GM18520 (cell line): ENCODE measurements around the gene MICAL2.

Source experiments
- ATAC-seq: cut with Tn5 transposase; IDR thresholded peaks from one replicate; pipeline ENCODE4 v1.9.1; 2021; ENCODE audit not compliant: unreplicated experiment

The MICAL2 gene

DNA sequence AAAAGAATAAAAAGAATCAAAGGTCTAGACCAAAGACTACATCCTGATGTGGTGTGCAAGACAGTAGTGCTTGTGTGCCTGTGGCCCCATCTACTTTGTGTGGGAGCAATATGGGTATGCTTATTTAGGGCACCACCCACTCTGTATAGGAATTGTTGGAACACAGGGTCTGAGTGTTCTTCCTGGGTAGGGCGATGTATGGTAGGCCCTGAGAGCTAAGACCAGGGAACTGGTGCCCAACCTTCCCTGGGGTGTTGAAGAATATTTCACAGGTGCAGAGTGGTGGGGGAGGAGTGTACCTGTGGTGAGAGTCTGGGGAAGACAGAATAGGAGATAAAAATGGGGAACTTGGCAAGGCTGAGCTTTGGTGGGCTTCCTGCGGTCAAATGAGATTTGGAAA is 41.9 kb downstream of the MICAL2 start:
- ATAC-seq: no peak

DNA sequence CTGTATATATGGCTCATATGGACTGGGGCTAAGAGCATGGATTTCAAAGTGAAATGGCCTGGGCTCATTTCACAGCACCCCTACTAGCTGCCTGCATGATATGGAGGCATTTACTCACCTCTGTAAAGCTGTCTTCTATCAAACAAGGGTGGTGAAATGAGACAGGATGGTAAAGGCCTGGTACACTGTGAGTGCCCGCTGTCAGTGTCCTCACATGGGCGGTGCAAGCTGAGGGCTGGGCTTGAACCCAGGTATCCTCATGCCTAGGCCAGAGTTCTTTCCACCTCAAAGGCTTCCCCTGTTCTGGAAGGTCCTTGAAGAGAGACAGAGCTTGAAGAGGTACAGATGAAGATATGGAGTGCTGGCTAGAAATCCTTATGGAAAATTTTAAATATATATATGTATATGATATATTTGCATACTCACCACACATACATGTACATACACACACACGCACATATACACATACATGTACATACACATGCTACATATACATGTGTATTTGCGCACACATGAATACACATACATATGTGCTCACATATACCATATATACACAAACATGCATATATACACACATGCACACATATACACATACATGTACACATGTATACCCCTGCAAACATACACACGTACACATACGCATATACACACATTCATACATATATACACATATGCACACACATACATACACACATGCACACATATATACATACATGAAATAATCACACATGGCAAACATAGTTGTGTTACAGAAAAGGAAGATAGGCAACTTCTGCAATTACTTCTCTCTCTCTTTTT is 44.7 kb downstream of the MICAL2 start:
- ATAC-seq: no peak

DNA sequence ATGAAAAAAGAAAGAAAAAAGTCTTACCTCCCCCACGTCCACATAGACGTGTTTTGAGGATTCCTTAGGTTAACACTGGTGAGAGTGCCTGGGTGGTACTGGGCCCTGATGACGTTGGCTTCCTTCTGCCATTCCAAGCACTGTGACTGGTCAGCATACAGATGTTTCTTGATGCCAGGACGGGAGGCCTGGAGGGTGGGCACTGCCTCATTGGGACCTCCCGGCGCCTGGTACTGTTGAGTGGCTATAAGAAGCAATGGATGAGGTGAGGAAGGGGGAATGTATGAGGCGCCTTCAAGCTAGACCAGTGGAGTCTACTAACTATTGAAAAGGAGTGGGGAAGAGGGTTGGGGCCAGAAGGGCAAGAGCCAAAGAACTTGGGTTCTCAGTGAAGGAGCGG is 45.3 kb downstream of the MICAL2 start:
- no peak for ATAC-seq

DNA sequence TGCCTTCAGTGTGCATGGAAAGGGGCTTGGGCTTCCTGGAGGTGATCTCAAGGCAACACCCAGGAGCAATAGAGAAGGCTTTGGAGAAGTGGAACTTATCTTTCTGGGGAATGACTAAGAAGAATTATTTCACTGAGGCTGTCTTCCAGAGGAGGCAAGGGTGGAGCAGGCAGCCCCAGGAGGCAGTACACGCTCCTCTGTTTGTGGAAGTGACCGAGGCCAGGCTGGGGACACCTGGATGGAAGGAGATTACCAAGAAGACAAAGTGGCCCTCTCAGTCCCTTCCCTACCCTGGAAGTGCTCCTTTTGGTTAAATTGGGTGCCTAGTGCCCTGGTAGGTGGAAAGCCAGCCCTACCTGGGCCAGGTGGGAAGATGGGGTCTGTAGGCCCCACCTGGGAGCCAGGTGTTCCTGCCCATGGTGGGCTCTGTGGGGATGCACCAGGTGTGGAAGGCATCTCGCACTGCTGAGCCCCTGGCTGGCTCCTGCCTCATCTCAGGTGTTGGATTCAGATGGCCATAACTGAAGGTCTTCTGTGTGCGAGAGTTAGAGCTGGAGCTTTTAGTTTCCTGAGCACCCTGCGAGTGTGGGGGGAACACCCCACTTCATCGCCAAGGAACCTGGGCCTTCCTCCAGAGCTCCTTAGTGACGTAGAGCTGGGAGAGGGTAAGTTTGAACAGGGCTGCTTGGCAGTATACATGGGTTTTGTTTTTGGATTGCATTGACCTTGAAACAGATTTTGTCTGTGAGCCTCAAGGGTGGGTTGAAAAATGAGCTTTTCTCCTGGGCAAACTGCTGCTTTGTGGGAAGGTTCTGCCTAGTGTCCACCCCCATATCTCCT is 46.1 kb downstream of the MICAL2 start:
- ATAC-seq: no peak

DNA sequence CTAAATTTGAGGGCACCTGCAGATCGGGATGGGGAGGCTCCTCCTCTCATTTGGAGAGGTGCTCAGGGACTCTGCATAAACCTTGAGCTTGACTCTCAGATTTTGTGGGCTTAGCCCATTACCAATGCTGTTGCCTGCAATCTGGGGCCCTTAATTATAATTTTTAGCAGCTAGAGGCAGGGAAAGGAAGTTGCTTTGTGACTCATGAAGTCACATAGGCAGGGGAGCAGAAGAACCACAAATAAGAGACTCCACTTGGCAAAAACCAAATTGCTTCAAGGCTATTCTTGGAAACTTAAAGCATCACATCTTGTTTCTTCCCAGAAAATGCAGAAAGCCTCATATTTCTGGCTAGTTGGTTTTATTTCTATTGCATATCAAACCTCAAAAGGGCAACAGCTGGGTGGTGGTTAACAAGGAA is 46.9 kb downstream of the MICAL2 start:
- no peak for ATAC-seq

DNA sequence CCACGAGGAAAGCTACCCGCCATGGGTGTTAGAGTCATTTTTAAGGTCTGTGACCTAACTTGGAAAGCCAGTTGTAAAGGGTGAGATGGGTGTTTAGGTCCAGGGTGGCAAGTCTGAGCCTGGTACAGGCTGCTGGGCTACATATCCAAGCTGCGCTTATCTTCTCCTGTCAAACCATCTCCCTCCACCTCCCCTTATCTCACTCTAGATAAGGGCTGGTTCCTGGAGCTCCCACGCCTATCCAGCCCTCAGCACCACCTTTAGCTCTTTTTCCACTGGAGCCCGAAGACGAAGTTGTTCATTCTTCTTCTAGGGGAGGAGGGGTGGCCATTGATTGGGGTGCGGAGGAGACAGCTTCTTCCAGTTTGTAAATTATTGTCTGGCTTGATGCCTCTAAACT is 48.5 kb downstream of the MICAL2 start:
- no peak for ATAC-seq

DNA sequence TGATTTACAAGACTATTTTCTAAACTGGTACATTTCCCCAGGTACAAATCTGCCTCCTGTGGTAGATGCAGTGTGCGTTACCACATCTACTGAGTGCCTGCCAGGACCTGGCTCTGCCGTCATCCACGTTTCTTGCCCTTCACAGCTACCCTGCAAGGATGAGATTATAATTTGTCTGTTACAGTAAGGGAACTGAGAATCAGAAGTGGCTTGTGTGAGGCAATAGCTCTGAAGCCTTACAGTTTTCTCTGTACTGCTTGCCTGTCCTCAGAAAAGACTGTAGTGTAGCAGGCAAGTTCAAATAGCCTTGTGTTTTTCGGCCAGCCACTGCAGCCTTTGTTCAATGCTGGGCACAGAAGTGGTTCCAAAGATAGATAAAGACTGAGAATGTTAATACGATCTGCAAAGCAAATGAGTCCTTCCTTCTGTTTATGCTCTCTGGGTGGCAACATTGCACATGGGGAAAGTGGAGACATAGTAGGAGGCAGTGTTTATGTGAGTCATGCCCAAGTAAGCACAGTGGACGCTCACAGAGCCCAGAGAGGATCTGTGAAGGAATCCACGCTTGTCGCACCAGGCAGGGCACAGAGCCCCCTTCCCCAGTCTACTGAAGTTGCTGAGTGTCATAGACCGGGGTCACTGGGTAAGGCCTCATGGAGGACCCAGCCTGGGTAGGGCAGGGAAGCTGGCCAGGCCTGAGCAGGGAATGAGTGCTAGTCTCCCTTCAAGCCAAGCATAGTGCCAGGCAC is 49.1 kb downstream of the MICAL2 start:
- ATAC-seq: no peak

DNA sequence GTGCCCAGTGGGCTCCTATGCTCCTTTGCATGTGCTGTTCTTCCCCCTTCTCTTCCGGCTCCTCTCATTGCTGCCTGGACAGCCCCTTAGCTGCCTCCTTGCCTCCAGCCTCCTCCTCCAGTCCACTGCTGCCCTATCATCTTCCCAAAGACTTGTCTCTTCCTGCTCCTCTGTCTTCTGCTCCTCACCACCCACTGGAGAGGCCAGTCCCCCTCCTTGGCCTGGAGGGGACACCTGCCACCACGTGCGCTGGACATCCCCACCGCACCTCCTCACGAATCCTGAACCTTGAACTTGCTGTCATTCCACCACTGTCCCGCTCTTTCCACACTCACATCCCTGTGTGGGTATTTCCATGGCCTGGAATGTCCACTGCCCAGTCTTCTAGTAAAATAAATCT is 49.8 kb downstream of the MICAL2 start:
- ATAC-seq: no peak

DNA sequence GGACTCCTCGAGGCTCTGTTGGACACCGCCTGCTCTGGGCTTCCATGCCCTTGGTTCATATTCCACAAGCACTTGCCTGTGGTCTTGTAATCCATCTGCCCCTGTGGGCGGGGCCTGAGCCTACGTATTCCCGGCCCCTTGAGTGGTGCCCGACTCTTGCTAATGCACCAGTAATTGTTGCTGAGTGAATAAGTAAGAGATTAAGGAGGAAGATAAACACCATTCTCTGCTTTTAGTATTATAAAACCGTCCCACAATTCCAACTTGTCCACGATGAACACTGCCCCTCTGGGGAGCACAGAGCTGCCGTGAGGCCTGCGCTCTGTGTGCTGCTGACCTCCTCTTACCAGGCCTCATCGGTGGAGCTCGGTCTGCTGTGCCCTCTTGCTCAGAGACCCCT is 50.3 kb downstream of the MICAL2 start:
- no peak for ATAC-seq

DNA sequence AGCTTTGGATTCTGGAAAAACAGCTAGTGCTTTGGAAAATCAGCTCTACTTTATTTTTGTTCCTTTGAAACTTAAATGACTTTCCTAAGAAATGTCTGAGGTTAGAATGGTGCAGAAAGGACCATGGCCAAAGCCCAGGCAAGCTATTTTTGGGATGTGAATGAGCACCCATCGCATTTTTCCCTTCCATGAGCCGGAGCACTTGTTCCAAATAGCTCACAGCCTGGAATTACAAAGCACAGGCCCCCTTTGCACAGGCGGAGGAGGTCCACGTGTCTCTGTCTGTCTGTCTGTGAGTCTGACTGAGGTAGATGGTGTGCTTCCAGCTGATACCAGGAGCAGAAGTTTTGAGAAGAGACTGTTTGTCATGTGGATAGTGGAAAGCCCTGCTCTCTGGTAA is 50.7 kb downstream of the MICAL2 start:
- ATAC-seq: no peak

DNA sequence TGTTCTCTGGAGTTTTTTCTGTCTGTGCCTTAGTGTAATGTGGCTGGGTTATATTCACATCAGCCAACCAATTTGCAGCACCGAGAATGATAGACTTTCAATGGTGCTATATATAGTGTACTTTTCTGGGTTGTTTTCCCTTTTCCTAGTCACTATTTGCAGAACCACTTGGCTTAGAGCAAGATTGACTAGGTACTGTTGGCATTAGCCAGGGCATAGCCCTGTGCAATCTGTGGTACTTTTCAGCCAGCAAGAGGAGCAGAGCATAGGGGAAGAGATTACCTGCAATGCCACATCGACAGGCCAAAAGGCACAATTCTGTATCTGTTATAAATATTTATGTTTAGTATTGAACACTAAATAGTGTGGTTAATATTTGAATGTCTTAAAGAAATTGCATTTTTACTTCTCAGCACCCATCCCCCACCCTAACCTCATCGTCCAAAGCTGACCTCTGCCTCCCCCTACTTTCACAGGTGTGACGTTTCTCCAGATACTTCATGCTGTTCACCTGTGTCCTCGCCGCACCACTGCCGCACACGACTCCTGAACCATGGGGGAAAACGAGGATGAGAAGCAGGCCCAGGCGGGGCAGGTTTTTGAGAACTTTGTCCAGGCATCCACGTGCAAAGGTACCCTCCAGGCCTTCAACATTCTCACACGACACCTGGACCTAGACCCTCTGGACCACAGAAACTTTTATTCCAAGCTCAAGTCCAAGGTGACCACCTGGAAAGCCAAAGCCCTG is 51.4 kb downstream of the MICAL2 start:
- no peak for ATAC-seq

DNA sequence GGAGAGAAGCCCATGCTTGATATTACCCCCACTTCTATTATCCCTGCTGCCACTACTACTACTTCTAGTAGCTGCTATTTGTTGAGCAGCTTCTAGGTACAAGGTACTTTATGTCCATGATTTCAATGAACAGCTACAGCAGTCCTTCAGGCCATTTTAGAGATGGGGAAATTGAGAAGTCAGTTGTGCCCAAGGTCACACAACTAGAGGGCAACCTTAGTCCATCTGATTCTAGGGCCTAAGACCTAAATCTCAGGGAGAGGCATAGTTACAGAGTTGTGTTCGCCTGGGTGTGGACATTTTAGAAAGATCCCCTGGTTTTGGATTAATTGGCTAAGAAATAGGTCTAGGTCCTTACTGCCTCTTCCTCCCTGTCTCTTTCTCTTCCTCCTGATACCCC is 52.3 kb downstream of the MICAL2 start:
- ATAC-seq: no peak

DNA sequence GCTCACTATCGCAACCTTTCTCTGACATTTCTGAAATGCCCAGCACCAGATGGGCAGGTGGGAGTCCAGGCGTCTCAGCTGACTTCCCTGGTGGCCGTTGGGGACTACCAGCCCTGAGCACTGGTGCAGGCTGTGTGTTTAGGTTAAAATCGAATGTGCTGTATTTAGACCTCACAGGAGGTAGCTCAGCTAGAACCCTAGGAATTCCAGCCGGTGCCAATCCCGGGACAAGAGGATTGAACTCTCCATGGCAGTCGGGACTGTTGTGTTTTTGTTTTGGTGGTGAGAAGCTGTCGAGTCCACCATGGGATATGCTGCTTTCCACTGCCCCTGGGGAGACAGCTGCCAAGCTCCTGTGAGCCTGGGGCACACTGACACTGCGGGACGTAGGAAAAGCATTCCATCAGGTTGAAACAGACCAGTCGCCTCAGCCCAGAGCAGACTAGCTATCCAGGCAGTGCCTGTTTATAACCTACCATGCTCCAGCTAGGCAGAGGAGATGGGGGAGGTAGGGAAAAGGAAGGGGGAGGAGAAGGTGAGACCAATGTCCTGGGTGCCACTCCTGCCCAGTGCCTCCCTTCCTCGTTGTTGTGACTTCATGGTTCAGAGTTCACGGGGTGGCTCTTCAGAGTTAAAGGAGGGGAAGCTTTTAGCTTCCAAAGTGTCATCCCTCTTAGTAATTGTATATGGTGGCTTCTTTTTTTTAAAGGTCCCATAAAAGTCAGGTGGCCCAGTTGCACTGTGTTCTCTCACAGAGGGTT is 53.0 kb downstream of the MICAL2 start:
- ATAC-seq: no peak

DNA sequence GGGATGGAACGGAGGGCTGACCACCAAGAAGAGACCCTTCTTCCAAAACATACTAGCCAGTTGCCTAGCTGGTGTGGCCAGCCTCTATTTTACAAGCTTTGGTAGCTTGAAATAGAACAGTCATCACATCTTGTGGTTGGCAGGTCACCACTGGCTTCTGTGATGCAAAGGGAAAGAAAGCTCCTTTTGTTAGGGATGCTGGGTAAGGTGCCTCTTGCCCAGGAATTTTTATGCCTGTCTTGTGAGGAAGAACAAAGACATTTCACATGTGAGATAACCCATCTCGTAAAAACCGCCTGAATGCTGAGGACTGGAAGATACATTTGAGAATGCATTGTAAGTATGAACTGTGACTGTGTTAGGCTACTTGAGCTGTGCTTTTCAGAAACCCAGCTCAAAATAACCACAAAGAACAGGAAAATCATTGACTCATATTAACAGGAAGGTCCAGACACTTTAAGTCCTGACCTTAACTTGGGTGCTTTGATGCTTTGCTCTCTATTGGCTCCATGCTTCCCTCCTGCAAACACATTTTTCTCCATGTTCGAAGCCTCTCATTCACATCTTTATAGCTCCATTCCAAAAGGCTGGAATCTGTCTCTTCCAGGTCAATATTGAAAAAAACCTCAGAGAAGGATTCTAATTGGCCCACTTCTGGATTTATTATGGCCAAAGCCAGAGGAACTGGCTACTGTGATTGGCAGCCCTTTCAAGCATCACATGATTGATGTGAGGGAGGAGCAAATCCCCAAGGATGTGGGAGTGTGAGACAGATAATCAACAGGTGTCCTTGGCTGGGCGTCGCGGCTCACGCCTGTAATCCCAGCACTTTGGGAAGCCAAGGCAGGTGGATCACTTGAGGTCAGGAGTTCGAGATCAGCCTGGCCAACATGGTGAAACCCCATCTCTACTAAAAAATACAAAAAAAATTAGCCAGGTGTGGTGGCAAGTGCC is 53.9 kb downstream of the MICAL2 start:
- no peak for ATAC-seq

DNA sequence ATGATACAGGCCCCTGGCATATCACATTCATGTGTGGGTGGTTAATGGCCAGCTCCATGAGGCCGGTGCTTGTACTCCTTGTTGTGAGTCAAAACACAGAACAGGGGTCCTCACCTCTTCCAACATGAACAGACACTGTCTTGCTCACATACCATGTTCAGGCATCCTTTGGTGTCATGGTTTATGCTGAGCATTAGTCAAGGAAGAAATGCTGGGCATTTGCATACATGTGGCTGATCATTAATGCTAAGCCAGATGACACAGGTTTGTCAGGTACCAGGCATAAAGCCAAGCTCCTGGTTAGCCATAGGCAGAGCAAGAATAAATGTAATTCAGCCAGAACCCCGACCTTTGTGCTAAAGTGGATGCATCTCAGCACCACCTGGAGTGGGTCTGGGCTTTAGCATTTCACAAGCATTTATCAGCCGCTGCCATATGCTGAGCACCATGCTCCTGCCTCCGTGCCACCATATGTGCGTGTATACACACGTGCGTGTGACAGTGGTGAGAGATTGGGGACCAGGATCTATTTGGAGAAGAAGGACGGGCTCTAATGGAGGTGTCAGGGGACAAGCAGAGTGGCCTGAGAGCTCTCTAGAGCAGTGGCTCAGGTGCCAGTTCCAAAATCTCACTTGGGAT is 55.0 kb downstream of the MICAL2 start:
- no peak for ATAC-seq

DNA sequence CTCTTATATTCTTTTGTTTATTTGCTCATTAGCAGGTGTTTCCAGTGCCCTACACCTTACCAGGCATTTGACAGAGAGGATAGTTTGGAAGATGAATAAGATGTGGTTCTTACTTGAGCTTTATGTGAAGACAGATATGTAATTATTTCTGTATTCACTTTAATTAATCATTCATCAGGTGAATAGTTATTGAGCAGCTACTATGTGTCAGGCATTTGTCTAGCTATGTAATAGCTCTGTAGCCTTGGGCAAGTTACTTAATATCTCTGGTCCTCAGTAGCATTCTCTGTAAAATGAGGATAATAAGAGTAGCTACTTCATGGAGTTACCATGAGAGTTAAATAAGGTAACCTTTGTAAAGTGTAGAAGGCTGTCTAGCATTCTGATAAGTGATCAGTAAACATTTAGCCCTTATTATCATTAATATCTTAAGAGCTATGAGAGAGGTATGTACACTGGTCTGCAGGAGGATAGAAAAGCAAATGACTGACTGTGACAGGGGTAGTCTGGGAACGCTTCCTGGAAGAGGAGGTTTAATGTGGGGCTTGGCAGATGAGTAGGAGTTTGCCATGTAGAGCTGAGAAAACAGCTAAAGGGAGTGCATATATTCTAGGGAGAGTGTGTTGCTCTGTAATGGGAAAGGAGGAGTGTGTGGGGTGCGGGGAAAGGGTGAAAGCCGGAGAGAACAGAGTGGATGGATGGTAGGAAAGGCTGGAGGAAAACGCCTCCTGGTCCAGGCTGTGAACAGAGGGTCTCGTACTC is 56.1 kb downstream of the MICAL2 start:
- no peak for ATAC-seq

DNA sequence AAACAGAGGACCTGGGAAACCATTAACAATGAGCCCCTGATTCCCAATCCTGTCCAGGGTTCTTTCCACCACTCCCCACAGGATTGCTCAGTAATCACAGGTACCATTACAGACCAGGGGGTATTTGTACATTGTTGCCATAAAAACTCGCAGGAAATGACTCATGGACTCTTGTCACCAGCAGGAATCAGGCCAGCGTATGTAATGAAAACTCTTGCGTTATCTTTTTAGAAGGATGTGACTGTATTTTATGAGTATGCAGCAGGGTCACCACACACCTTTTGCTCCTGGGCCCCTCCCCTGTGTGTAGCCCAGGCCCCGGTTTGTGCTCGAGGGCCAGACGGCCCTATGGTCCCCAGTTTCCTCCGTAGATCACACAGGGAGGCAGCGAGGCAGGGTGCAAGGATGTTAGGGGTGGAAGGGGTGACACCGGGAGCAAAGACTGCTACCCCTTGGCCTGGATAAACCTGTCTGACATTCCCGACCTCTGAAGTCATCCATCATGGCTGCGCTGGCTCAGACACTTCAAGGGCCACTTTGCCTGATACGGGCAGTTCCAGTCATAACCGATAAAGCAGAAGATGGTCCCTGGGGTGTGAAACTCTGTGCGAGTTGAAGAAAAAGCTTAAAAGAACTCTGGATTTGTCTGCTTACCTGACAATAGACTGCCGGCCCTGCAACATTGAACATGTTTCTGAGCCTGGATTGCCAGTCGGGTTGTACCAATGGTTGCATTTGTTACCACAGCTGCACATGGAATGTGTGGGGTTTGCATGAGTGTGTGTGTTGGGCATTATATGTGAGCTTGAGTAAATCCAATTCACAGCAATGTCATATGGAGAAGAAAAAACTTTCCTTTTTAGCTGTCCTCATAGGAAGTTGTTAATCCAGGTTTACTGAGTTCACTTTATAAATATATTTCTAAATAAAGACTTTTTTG is 56.9 kb downstream of the MICAL2 start:
- no peak for ATAC-seq
